Astrocyte (in vitro differentiated cells and primary cell): ENCODE results near the gene BSCL2. TPM values are rescaled to one million over a fixed set of nuclear protein-coding genes. Genes with fewer than 3 reads are reported as not detected.
"Not testable (repeated sequence)": the region's sequence is repeated elsewhere in the genome, so short reads cannot be mapped to it uniquely, and the experiment has no call there.

Source experiments
- DNase-seq: peaks from one replicate; pipeline ENCODE4 v3.0.0-alpha.2; 2010; ENCODE audit warnings: low read depth
- FAIRE-seq: peaks from 2 replicates; lab custom pipeline; 2011; peaks lifted over from hg19 to GRCh38; lab: Jason Lieb, UNC
- H2AFZ ChIP-seq: 2 replicates; pipeline ENCODE4 v1.6.0; 2012; ENCODE audit warnings: low read depth, low read length, inconsistent platforms
- H3K27ac ChIP-seq: 2 replicates; pipeline ENCODE4 v1.5.1; 2011; ENCODE audit warnings: low read depth, low read length, inconsistent platforms
- H3K27me3 ChIP-seq: 2 replicates; pipeline ENCODE4 v1.6.0; 2011; ENCODE audit warnings: low read length, inconsistent platforms; ENCODE audit not compliant: insufficient read depth
- H3K36me3 ChIP-seq: 2 replicates; pipeline ENCODE4 v1.5.1; 2011; ENCODE audit warnings: low read length, inconsistent platforms; ENCODE audit not compliant: insufficient read depth
- H3K4me1 ChIP-seq: 2 replicates; pipeline ENCODE4 v1.5.1; 2011; ENCODE audit warnings: low read length, inconsistent platforms; ENCODE audit not compliant: insufficient read depth
- H3K4me2 ChIP-seq: 2 replicates; pipeline ENCODE4 v1.6.0; 2012; ENCODE audit warnings: low read length, inconsistent platforms
- H3K4me3 ChIP-seq: 2 replicates; pipeline ENCODE4 v1.5.1; 2011; ENCODE audit warnings: low read depth, mild to moderate bottlenecking, low read length, inconsistent platforms; ENCODE audit not compliant: insufficient read depth
- H3K79me2 ChIP-seq: 2 replicates; pipeline ENCODE4 v1.6.0; 2012; ENCODE audit warnings: mild to moderate bottlenecking, low read length, inconsistent platforms; ENCODE audit not compliant: insufficient read depth
- H3K9ac ChIP-seq: 2 replicates; pipeline ENCODE4 v1.6.0; 2012; ENCODE audit warnings: mild to moderate bottlenecking, low read length, inconsistent platforms
- H3K9me3 ChIP-seq: 2 replicates; pipeline ENCODE4 v1.5.1; 2012; ENCODE audit warnings: low read depth, mild to moderate bottlenecking, low read length, inconsistent platforms; ENCODE audit not compliant: insufficient read depth
- H4K20me1 ChIP-seq: 2 replicates; pipeline ENCODE4 v1.6.0; 2012; ENCODE audit warnings: low read length, inconsistent platforms; ENCODE audit not compliant: insufficient read depth
- H3K27ac Mint-ChIP-seq: one replicate; pipeline ENCODE4 v1.8.0; 2021; ENCODE audit warnings: mild to moderate bottlenecking, mixed read lengths; ENCODE audit not compliant: unreplicated experiment
- H3K27me3 Mint-ChIP-seq: one replicate; pipeline ENCODE4 v1.8.0; 2021; ENCODE audit warnings: low read depth, mixed read lengths; ENCODE audit not compliant: unreplicated experiment
- H3K36me3 Mint-ChIP-seq: one replicate; pipeline ENCODE4 v1.8.0; 2021; ENCODE audit warnings: low read depth, mixed read lengths; ENCODE audit not compliant: unreplicated experiment
- H3K4me1 Mint-ChIP-seq: one replicate; pipeline ENCODE4 v1.8.0; 2021; ENCODE audit warnings: low read depth, mixed read lengths; ENCODE audit not compliant: unreplicated experiment
- H3K4me3 Mint-ChIP-seq: one replicate; pipeline ENCODE4 v1.8.0; 2021; ENCODE audit warnings: mild to moderate bottlenecking, moderate library complexity, mixed read lengths; ENCODE audit not compliant: unreplicated experiment
- H3K9me3 Mint-ChIP-seq: one replicate; pipeline ENCODE4 v1.8.0; 2021; ENCODE audit warnings: mild to moderate bottlenecking, mixed read lengths; ENCODE audit not compliant: unreplicated experiment
- CTCF ChIP-seq: IDR thresholded peaks from 2 replicates; pipeline ENCODE4 v1.5.1; 2011; ENCODE audit warnings: low read depth, mild to moderate bottlenecking, inconsistent platforms, low read length, moderate library complexity; ENCODE audit not compliant: insufficient read depth
- EZH2 ChIP-seq: IDR thresholded peaks from 2 replicates; pipeline ENCODE4 v1.6.1; 2012; ENCODE audit warnings: mild to moderate bottlenecking, low read length, inconsistent platforms; ENCODE audit not compliant: insufficient read depth
- total RNA-seq: library from RNA; stranded (reverse); gene quantifications from 2 replicates; pipeline ENCODE4 v1.2.1, GENCODE V29; 2021

Gene BSCL2
- total RNA-seq, 1 donor from 2014 or later = 51.1 TPM

DNA sequence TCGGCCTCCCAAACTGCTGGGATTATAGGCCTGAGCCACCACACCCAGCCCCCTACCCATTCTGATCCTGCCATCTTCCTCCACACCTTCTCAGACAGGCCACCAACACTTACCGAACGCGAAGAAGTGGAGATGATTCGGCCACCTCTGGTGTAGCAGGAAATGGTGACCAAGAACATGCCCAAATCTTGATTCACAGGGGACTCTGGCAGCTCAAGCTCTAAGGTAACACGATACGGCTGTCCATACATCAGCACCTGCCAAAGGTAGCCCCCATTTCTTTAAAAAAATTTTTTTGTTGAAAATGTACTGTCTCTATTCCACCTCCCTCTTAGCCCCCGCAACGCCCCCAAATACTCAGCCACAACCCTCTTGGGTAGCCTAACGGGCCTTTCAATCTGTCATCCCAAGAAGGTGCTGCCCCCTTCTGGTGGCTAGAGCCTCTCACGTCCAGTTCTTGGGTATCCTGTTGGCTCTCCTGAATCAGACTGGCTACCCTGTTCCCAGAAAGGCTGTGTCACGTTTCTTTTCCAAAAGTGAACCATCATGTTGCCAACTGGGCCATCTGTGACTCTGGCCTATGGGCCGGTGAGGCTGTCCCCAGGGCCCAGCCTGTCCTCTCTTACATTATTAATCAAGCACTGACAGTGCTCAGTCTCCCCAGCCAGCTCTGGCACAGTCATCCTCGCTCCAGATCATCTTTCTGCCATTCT lies 12.6 kb downstream of the BSCL2 start:
- H3K36me3 ChIP-seq = peaks cover 14% of the 10 kb centered on the region
- no peak overlapping the region for H3K9ac ChIP-seq
- no peak overlapping the region for H2AFZ ChIP-seq
- no peaks in the 10 kb centered on the region for H3K9me3 Mint-ChIP-seq
- H3K4me1 ChIP-seq = peaks cover 5% of the 10 kb centered on the region
- no peak for TF ChIP-seq EZH2
- TF ChIP-seq CTCF = peak; percentile 86
- H3K4me3 Mint-ChIP-seq = no peak overlapping the region
- H3K4me1 Mint-ChIP-seq = peaks cover 5% of the 10 kb centered on the region
- H3K36me3 Mint-ChIP-seq = peaks cover 10% of the 10 kb centered on the region
- no peaks in the 10 kb centered on the region for H3K27me3 Mint-ChIP-seq
- H3K9me3 ChIP-seq = no peaks in the 10 kb centered on the region
- no peaks in the 10 kb centered on the region for H3K79me2 ChIP-seq
- no peaks in the 10 kb centered on the region for H3K27me3 ChIP-seq
- no peak for FAIRE-seq
- no peak overlapping the region for H3K27ac ChIP-seq
- peak overlapping the region; percentile 59 for H3K27ac Mint-ChIP-seq
- peak; percentile 55 for DNase-seq
- H4K20me1 ChIP-seq = no peaks in the 10 kb centered on the region
- H3K4me2 ChIP-seq = no peak overlapping the region
- no peak overlapping the region for H3K4me3 ChIP-seq

- H3K27me3 Mint-ChIP-seq, H4K20me1 ChIP-seq, H3K9me3 ChIP-seq, DNase-seq, H3K4me3 Mint-ChIP-seq, H3K4me3 ChIP-seq, H3K27me3 ChIP-seq, H2AFZ ChIP-seq, H3K27ac ChIP-seq, H3K79me2 ChIP-seq, H3K9me3 Mint-ChIP-seq, FAIRE-seq, H3K27ac Mint-ChIP-seq, H3K9ac ChIP-seq, H3K4me2 ChIP-seq: not testable (repeated sequence)
- H3K36me3 ChIP-seq = peaks cover 14% of the 10 kb centered on the region
- peaks cover 13% of the 10 kb centered on the region for H3K4me1 ChIP-seq
- Mint-ChIP-seq H3K4me1 (peaks cover 11% of the 10 kb centered on the region), H3K36me3 (peaks cover 10% of the 10 kb centered on the region)
Measured at GRCh38 chr11:62693624-62694023, 13.6 kb downstream of the BSCL2 start.

DNA sequence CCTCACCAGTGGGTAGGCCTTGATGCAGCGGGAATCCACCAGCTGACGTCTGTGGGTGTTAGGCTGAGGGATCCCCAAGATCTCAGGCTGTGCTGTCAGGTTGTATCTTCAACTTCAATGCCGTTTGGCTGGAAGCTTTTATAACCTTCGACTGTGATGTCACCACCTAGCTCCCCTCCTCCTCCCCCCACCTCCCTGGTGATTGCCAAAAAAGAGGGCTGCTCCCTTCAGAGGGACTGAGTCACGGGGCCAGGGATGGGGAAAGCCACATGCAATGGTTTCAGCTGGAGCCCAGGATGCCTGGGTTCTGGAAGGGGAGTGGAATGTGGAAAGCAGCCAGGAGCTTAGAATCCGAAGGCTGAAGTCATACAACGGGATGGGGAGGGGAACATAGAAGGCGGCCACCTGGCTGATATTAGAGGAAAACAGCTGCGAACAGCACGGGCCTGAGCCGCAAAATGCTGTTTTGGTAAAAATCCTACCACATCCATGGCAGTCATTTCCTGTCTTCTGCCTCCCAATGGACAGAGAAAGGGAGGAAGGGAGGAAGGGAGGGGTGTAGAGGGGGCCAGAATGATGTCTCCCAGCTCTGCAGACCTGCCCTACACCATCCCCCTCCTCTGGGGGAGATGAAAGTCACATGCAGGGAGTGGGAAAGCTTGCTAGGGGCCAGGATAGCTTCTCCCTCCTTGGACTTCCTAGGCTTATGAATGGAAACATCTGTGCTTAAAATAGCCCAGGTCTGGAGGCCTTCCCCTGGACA lies 17.6 kb downstream of the BSCL2 start, which contains the start of gene LRRN4CL:
Gene LRRN4CL (minus strand): TSS at position 110 of the 763 bp plus-strand sequence. CDS start 1,022 bp downstream, outside the sequence.
- Mint-ChIP-seq H3K9me3 (no peaks in the 10 kb centered on the region), H3K27me3 (no peaks in the 10 kb centered on the region), H3K4me1 (peaks cover 13% of the 10 kb centered on the region), H3K4me3 (peak within 1 kb of the TSS; percentile 17), H3K36me3 (peaks cover 6% of the 10 kb centered on the region), H3K27ac (peak within 1 kb of the TSS; percentile 69)
- peak; percentile 88 for DNase-seq
- peak within 1 kb of the TSS; percentile 73 for H3K4me2 ChIP-seq
- H3K36me3 ChIP-seq = peaks cover 14% of the 10 kb centered on the region
- H3K27me3 ChIP-seq = peaks cover 3% of the 10 kb centered on the region
- H2AFZ ChIP-seq = peak within 1 kb of the TSS; percentile 73
- no peak for TF ChIP-seq EZH2
- no peak for TF ChIP-seq CTCF
- no peak within 1 kb of the TSS for H3K4me3 ChIP-seq
- H4K20me1 ChIP-seq = no peaks in the 10 kb centered on the region
- H3K9ac ChIP-seq = peak within 1 kb of the TSS; percentile 14
- H3K9me3 ChIP-seq = no peaks in the 10 kb centered on the region
- no peaks in the 10 kb centered on the region for H3K79me2 ChIP-seq
- H3K4me1 ChIP-seq = peaks cover 13% of the 10 kb centered on the region
- peak within 1 kb of the TSS; percentile 19 for H3K27ac ChIP-seq
- peak; percentile 32 for FAIRE-seq
